ENCODE results near the gene CSNK1G1. TPM values are rescaled to one million over a fixed set of nuclear protein-coding genes. Genes with fewer than 3 reads are reported as not detected.

CSNK1G1 gene
- polyA plus RNA-seq, 1 of the 3 experiments (the other 2 are of a cell fraction) = 10.2 TPM

DNA sequence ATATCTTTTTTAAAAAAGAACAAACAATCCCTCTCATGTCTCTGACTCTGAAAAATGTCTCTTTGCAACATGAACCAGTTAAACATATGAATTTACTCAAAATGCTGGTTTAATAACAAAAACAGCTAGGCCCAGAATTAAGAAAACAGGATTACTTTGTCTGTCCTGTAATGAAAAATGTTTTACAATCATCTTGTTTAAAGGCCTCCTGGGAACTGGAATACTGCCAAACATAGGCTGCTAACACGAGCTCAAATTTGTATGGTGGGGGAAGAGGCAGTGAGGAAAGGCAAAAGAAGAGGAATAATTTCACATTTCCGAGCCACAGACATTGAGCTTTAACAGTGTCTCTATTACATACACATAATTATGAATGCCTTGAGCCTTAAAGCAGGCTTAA, 131.5 kb downstream of the CSNK1G1 start:
- H3K9me3 ChIP-seq = no peaks in the 10 kb centered on the region; the same call in 1 of the 2 replicates
- no peak overlapping the region for H3K9ac ChIP-seq
- H3K4me2 ChIP-seq = peak overlapping the region; percentile 57; the same call in 1 of the 2 replicates
- no peak for TF ChIP-seq YY1 (IDR thresholded peaks at IDR 0.05; ENCODE audit: low read depth)
- TF ChIP-seq IRF3 (IDR thresholded peaks at IDR 0.05; ENCODE audit: low read depth, low read length) = no peak
- TF ChIP-seq CHD2 (IDR thresholded peaks at IDR 0.05; ENCODE audit: low read length, partially characterized antibody) = no peak
- TF ChIP-seq NFIC (IDR thresholded peaks at IDR 0.05; ENCODE audit: borderline replicate concordance) = peak; percentile 68; the same call in 1 of the 2 replicates
- TF ChIP-seq, protein P1, sequence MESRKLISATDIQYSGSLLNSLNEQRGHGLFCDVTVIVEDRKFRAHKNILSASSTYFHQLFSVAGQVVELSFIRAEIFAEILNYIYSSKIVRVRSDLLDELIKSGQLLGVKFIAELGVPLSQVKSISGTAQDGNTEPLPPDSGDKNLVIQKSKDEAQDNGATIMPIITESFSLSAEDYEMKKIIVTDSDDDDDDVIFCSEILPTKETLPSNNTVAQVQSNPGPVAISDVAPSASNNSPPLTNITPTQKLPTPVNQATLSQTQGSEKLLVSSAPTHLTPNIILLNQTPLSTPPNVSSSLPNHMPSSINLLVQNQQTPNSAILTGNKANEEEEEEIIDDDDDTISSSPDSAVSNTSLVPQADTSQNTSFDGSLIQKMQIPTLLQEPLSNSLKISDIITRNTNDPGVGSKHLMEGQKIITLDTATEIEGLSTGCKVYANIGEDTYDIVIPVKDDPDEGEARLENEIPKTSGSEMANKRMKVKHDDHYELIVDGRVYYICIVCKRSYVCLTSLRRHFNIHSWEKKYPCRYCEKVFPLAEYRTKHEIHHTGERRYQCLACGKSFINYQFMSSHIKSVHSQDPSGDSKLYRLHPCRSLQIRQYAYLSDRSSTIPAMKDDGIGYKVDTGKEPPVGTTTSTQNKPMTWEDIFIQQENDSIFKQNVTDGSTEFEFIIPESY (IDR thresholded peaks at IDR 0.05; ENCODE audit: borderline replicate concordance, low read depth) = no peak
- no peak for TF ChIP-seq MXI1 (IDR thresholded peaks at IDR 0.05; ENCODE audit: low read depth, low read length)
- TF ChIP-seq GATA2 (CRISPR knock-in tag; IDR thresholded peaks at IDR 0.05) = no peak
- 0 out of 2 replicates have a peak, but pooled peaks have one; percentile 7 for TF ChIP-seq PBX3 (IDR thresholded peaks at IDR 0.05)
- H3K79me2 ChIP-seq (ENCODE audit: insufficient read depth) = peaks cover 94% of the 10 kb centered on the region
- H2AFZ ChIP-seq (ENCODE audit: low read depth) = no peak overlapping the region
- ChIA-PET CTCF (no interaction called here), POLR2A (interaction anchor here (0.6 kb wide), 1 partner anchor 38 kb away, joined by 4 read pairs; no protein-coding TSS in a partner anchor)
- peak; percentile 28 for DNase-seq
- H3K36me3 ChIP-seq (replicated peaks in 1 of 2; ENCODE audit: control insufficient read depth in 1 of 2, insufficient read depth in 2 of 2, low read length in 1 of 2) = peaks cover 0 to 9% of the 10 kb centered on the region in 2 experiments
- peaks cover 19% of the 10 kb centered on the region for H3F3A ChIP-seq (replicated peaks; ENCODE audit: insufficient read depth)
- H3K27ac ChIP-seq (ENCODE audit: low read depth in 2 of 2, low read length in 1 of 2) = peak overlapping the region; percentile 51 to 74
- H4K20me1 ChIP-seq (ENCODE audit: insufficient read depth) = peaks cover 3% of the 10 kb centered on the region; the same call in 1 of the 2 replicates
- H3K27me3 ChIP-seq (ENCODE audit: insufficient read depth) = no peaks in the 10 kb centered on the region
- 26% methylated on average over 2 of the region's 2 CpGs for WGBS (ENCODE audit: low lambda C conversion rate)
- no peaks in the 10 kb centered on the region for H3K9me2 ChIP-seq
- no peak overlapping the region for H3K4me3 ChIP-seq (ENCODE audit: low read depth in 2 of 2, low read length in 1 of 2)
- H3K4me1 ChIP-seq (ENCODE audit: control insufficient read depth in 1 of 2, insufficient read depth in 2 of 2, low read depth in 1 of 2, low read length in 1 of 2) = peaks cover 6 to 27% of the 10 kb centered on the region in 2 experiments

DNA sequence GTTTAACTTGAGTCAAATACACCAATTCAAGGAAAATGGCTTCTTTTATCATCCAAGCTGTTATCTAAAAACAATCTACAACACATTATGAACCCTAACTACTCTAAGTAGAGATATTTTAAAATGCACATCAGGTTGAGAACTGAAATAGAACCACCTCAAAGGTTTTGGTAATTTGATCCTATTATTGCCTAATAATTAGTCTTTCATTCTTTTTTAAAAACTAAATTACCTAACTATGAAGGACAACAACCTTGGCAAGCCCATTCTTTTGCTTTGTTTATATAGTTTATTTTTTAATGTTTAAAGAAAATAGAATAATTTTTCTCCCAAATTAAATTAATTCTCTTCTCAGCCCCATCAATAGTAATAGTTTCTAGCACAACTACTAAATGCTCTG, 132.1 kb downstream of the CSNK1G1 start:
- Histone ChIP-seq H3K4me2 (no peak overlapping the region; the same call in 1 of the 2 replicates), H2AFZ (ENCODE audit: low read depth) (no peak overlapping the region), H3K4me3 (ENCODE audit: low read depth in 2 of 2, low read length in 1 of 2) (no peak overlapping the region), H3K79me2 (ENCODE audit: insufficient read depth) (peaks cover 96% of the 10 kb centered on the region), H3K36me3 (replicated peaks in 1 of 2; ENCODE audit: control insufficient read depth in 1 of 2, insufficient read depth in 2 of 2, low read length in 1 of 2) (peaks cover 0 to 9% of the 10 kb centered on the region in 2 experiments), H3K9me2 (no peaks in the 10 kb centered on the region), H3K27ac (ENCODE audit: low read depth in 2 of 2, low read length in 1 of 2) (peak overlapping the region; percentile 51 to 74; a peak in 2 of 4 replicates), H3F3A (replicated peaks; ENCODE audit: insufficient read depth) (peaks cover 19% of the 10 kb centered on the region), H3K27me3 (ENCODE audit: insufficient read depth) (no peaks in the 10 kb centered on the region), H3K9ac (no peak overlapping the region), H4K20me1 (ENCODE audit: insufficient read depth) (peaks cover 3% of the 10 kb centered on the region; the same call in 1 of the 2 replicates), H3K4me1 (ENCODE audit: control insufficient read depth in 1 of 2, insufficient read depth in 2 of 2, low read depth in 1 of 2, low read length in 1 of 2) (peaks cover 6 to 27% of the 10 kb centered on the region in 2 experiments), H3K9me3 (no peaks in the 10 kb centered on the region; the same call in 1 of the 2 replicates)
- POLR2A ChIA-PET = interaction anchor here (0.6 kb wide), 1 partner anchor 37 kb away, joined by 4 read pairs; no protein-coding TSS in a partner anchor
- TF ChIP-seq YY1 (IDR thresholded peaks at IDR 0.05; ENCODE audit: low read depth) (no peak), JUND (IDR thresholded peaks at IDR 0.05) (no peak), ELF1 (IDR thresholded peaks at IDR 0.05) (no peak)
- TF ChIP-seq, protein P2, sequence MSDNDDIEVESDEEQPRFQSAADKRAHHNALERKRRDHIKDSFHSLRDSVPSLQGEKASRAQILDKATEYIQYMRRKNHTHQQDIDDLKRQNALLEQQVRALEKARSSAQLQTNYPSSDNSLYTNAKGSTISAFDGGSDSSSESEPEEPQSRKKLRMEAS (IDR thresholded peaks at IDR 0.05; ENCODE audit: low read depth) = no peak
- no peak for DNase-seq
- CTCF ChIA-PET = no interaction called here

All from SK-N-SH (cell line).